Sigmoid colon (tissue), 7 donors: ENCODE data around the gene PPIL6. TPM values are rescaled to one million over a fixed set of nuclear protein-coding genes. Genes with fewer than 3 reads are reported as not detected.
"Not testable (repeated sequence)": the region's sequence is repeated elsewhere in the genome, so short reads cannot be mapped to it uniquely, and the experiment has no call there.

ENCODE experiments used
- DNase-seq: peaks from one replicate; pipeline ENCODE4 v3.0.0-alpha.2; 2019
- H3K27ac ChIP-seq, 4 donors: fragments of 200-600 bp; sonication (generic); one replicate each; pipeline ENCODE4 v1.5.1; 2016 to 2019; ENCODE audit warnings: mild to moderate bottlenecking in 1 of 4
- H3K27me3 ChIP-seq, 3 donors: fragments of 200-600 bp; sonication (generic); one replicate each; pipeline ENCODE4 v1.5.1; 2019; ENCODE audit warnings: mild to moderate bottlenecking in 1 of 3
- H3K36me3 ChIP-seq, 4 donors: fragments of 200-600 bp; sonication (generic); one replicate each; pipeline ENCODE4 v1.5.1; 2016 to 2019
- H3K4me1 ChIP-seq, 4 donors: fragments of 200-600 bp; sonication (generic); one replicate each; pipeline ENCODE4 v1.5.1; 2017 to 2019
- H3K4me3 ChIP-seq, 4 donors: fragments of 200-600 bp; sonication (generic); one replicate each; pipeline ENCODE4 v1.5.1; 2017 to 2019; ENCODE audit warnings: mild to moderate bottlenecking in 2 of 4, moderate library complexity in 1 of 4
- H3K9me3 ChIP-seq, 4 donors: fragments of 200-600 bp in 3 of 4; sonication (generic) in 3 of 4; one replicate each; pipeline versions ENCODE4 v1.5.1 to v1.6.1; 2013 to 2019
- CTCF ChIP-seq, 4 experiments: fragments of 450-650 bp in 3 of 4; fragments of 200-600 bp in 1 of 4; IDR thresholded peaks; one replicate each; pipeline ENCODE4 v1.5.1; 2016 to 2019; ENCODE audit warnings: antibody characterized with exemption in 4 of 4, mild to moderate bottlenecking in 3 of 4, moderate library complexity in 2 of 4
- EP300 ChIP-seq, 4 donors: sonication (generic); formaldehyde crosslinking; IDR thresholded peaks; one replicate each; pipeline ENCODE4 v1.6.1; 2017; ENCODE audit warnings: antibody characterized with exemption in 4 of 4
- POLR2A ChIP-seq, 2 donors: fragments of 450-650 bp; IDR thresholded peaks; one replicate each; pipeline ENCODE4 v1.6.1; 2016; ENCODE audit warnings: antibody characterized with exemption in 2 of 2, mild to moderate bottlenecking in 2 of 2, moderate library complexity in 2 of 2
- POLR2AphosphoS5 ChIP-seq, 4 donors: sonication (generic); formaldehyde crosslinking; IDR thresholded peaks; one replicate each; pipeline ENCODE4 v1.6.1; 2017; ENCODE audit warnings: antibody characterized with exemption in 4 of 4
- WGBS, 2 donors: extraction: QIAGEN DNeasy Blood & Tissue Kit; methylation state at CpG; one replicate each; pipeline ENCODE4 v1.1.7; 2013; 5-methylcytosine and 5-hydroxymethylcytosine counted together
- intact Hi-C: fragments of 100-400 bp; cut with DNase I; formaldehyde crosslinking; loops from one replicate; pipeline ENCODE4 v1.15.1; 2023
- polyA plus RNA-seq, 3 donors: library from polyadenylated mRNA; stranded (reverse); fragments of 200-250 nt; gene quantifications; one replicate each; pipeline ENCODE4 v1.2.3, GENCODE V29; 2013
- total RNA-seq, 4 donors: library from RNA; depleted of rRNA; stranded (reverse); fragments of >200 nt; gene quantifications; one replicate each; pipeline ENCODE4 v1.1.0, GENCODE V29; 2016
- donor health status: healthy with polysubstance abuse.
- donor health status: Bipolar disorder and iron deficiency.
- donor health status: healthy.

Gene PPIL6
- total and polyA plus RNA-seq, 7 donors: 0.44 to 10.2 (median 1.4) TPM

- DNase-seq: no peak
- Histone ChIP-seq H3K27me3 (no peaks in the 10 kb centered on the region), H3K9me3 (no peaks in the 10 kb centered on the region), H3K36me3 (peaks cover 6 to 93% (median 22%) of the 10 kb centered on the region in 4 donors), H3K4me3 (no peak overlapping the region), H3K4me1 (no peaks in the 10 kb centered on the region), H3K27ac (no peak overlapping the region)
- 73 to 88% methylated on average over 7 of the region's 7 CpGs for WGBS, 2 donors
- intact Hi-C loops: no loop called here
- TF ChIP-seq EP300 (IDR thresholded peaks at IDR 0.05): no peak
- no peak for TF ChIP-seq CTCF (IDR thresholded peaks at IDR 0.05)
- no peak for TF ChIP-seq POLR2A (IDR thresholded peaks at IDR 0.05)
- no peak for TF ChIP-seq POLR2AphosphoS5 (IDR thresholded peaks at IDR 0.05)
Measured at GRCh38 chr6:109465772-109466171, 25.3 kb upstream of the PPIL6 start.

GRCh38 chr6:109461733-109462526, 21.5 kb upstream of the PPIL6 start:
- H3K4me3 ChIP-seq: no peak overlapping the region
- intact Hi-C loops: no loop called here
- DNase-seq: no peak
- H3K27me3 ChIP-seq: no peaks in the 10 kb centered on the region
- peaks cover 6 to 57% (median 15%) of the 10 kb centered on the region in 4 donors for H3K36me3 ChIP-seq
- 80 to 82% methylated on average over 1 of the region's 1 CpG for WGBS, 2 donors
- no peak overlapping the region for H3K27ac ChIP-seq
- no peaks in the 10 kb centered on the region for H3K9me3 ChIP-seq
- H3K4me1 ChIP-seq: peaks cover 0 to under 1% (median 0%) of the 10 kb centered on the region in 4 donors
- TF ChIP-seq CTCF (IDR thresholded peaks at IDR 0.05) (no peak), EP300 (IDR thresholded peaks at IDR 0.05) (no peak)

GRCh38 chr6:109461205-109461604, 20.8 kb upstream of the PPIL6 start:
- H3K4me3 ChIP-seq, H3K27me3 ChIP-seq, H3K27ac ChIP-seq, H3K4me1 ChIP-seq, DNase-seq, H3K9me3 ChIP-seq, intact Hi-C loops: not testable (repeated sequence)
- WGBS, 2 donors: 97 to 99% methylated on average over 1 of the region's 1 CpG
- H3K36me3 ChIP-seq: peaks cover 6 to 50% (median 12%) of the 10 kb centered on the region in 4 donors

- Histone ChIP-seq H3K36me3 (peaks cover 0 to 41% (median 5%) of the 10 kb centered on the region in 4 donors), H3K27me3 (no peaks in the 10 kb centered on the region), H3K4me1 (peaks cover 0 to 16% (median 9%) of the 10 kb centered on the region in 4 donors), H3K4me3 (no peak overlapping the region), H3K27ac (no peak overlapping the region), H3K9me3 (no peaks in the 10 kb centered on the region)
- intact Hi-C loops: no loop called here
- DNase-seq: no peak
- 80 to 82% methylated on average over 3 of the region's 3 CpGs for WGBS, 2 donors
- TF ChIP-seq EP300 (IDR thresholded peaks at IDR 0.05) (no peak), CTCF (IDR thresholded peaks at IDR 0.05) (no peak), POLR2A (IDR thresholded peaks at IDR 0.05) (no peak), POLR2AphosphoS5 (IDR thresholded peaks at IDR 0.05) (no peak)
Measured at GRCh38 chr6:109460161-109460829, 19.9 kb upstream of the PPIL6 start.

- intact Hi-C loops: no loop called here
- Histone ChIP-seq H3K27me3 (no peaks in the 10 kb centered on the region), H3K36me3 (peaks cover 0 to 27% (median 2%) of the 10 kb centered on the region in 4 donors), H3K9me3 (no peaks in the 10 kb centered on the region), H3K4me3 (no peak overlapping the region), H3K27ac (no peak overlapping the region), H3K4me1 (peaks cover 0 to 29% (median 21%) of the 10 kb centered on the region in 4 donors)
- WGBS, 2 donors: 50 to 84% methylated on average over 5 of the region's 5 CpGs
- TF ChIP-seq CTCF (IDR thresholded peaks at IDR 0.05) (no peak), POLR2AphosphoS5 (IDR thresholded peaks at IDR 0.05) (no peak), POLR2A (IDR thresholded peaks at IDR 0.05) (no peak), EP300 (IDR thresholded peaks at IDR 0.05) (no peak)
- peak; percentile 37 for DNase-seq
Measured at GRCh38 chr6:109458774-109459531, 18.5 kb upstream of the PPIL6 start.
